Ovary (tissue), 3 donors: Measurements from ENCODE around the gene PYGO1.

Experiments
- POLR2A ChIP-seq: fragments of 450-650 bp; IDR thresholded peaks from one replicate; pipeline ENCODE4 v1.6.1; 2017; ENCODE audit warnings: antibody characterized with exemption, mild to moderate bottlenecking, moderate library complexity
- TF ChIP-seq, protein P1 (sequence below), 3 donors: fragments of 450-650 bp in 2 of 3; fragments of 200-600 bp in 1 of 3; IDR thresholded peaks; one replicate each; pipeline versions ENCODE4 v1.5.1 to v1.8.0; 2016 to 2022; ENCODE audit warnings: antibody characterized with exemption in 3 of 3, mild to moderate bottlenecking in 1 of 3
- donor health status: DM: no; HTN: no; CAD: no.

DNA sequence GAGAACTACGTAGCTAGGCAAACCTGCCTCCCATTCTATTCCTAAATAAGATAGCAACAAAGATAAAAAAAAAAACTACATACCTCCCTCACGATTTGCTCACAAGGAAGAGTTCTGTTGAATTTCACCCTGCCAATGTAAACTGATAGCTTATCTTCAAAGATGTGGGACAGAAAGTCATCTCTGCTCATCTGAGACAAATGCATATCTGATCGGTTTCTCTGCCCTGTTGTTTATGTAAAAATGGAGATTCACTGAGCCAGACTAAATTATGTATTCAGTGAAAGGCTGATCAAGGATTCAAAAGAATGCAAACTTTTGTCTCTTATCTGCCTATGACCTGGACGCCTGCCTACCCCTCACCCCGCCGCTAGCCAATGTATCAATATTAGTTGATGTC, 11.2 kb downstream of the PYGO1 start:
- TF ChIP-seq, protein P1, sequence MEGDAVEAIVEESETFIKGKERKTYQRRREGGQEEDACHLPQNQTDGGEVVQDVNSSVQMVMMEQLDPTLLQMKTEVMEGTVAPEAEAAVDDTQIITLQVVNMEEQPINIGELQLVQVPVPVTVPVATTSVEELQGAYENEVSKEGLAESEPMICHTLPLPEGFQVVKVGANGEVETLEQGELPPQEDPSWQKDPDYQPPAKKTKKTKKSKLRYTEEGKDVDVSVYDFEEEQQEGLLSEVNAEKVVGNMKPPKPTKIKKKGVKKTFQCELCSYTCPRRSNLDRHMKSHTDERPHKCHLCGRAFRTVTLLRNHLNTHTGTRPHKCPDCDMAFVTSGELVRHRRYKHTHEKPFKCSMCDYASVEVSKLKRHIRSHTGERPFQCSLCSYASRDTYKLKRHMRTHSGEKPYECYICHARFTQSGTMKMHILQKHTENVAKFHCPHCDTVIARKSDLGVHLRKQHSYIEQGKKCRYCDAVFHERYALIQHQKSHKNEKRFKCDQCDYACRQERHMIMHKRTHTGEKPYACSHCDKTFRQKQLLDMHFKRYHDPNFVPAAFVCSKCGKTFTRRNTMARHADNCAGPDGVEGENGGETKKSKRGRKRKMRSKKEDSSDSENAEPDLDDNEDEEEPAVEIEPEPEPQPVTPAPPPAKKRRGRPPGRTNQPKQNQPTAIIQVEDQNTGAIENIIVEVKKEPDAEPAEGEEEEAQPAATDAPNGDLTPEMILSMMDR (IDR thresholded peaks at IDR 0.05) = no peak
- no peak for TF ChIP-seq POLR2A
